WTC11 (cell line): ENCODE measurements around the gene DAPK1. TPM values are rescaled to one million over a fixed set of nuclear protein-coding genes. Genes with fewer than 3 reads are reported as not detected.
A peak's percentile ranks its signal among the peaks of the same experiment; 100 is the strongest.

ENCODE experiments used
- ATAC-seq: fragments of 200-7000 bp; cut with Tn5 transposase; 2 replicates; pipeline ENCODE4 v1.10.0; 2021; ENCODE audit warnings: mild to moderate bottlenecking, moderate library complexity
- CTCF ChIA-PET: fragments of 300-600 bp; sonication (Branson Sonifier 250); formaldehyde crosslinking; loops from one replicate; lab custom pipeline; 2021; ENCODE audit warnings: antibody characterized with exemption; lab: Charles Lee
- POLR2A ChIA-PET: fragments of 350-600 bp; sonication (Branson Sonifier 250); formaldehyde crosslinking; loops from one replicate; lab custom pipeline; 2021; ENCODE audit warnings: antibody characterized with exemption; lab: Charles Lee
- DNase-seq: peaks from one replicate; pipeline ENCODE4 v3.0.0; 2021; ENCODE audit warnings: low spot score
- H3K27ac Mint-ChIP-seq: 2 replicates; pipeline ENCODE4 v1.8.0; 2021; ENCODE audit warnings: mixed read lengths
- H3K27me3 Mint-ChIP-seq: 2 replicates; pipeline ENCODE4 v1.8.0; 2021; ENCODE audit warnings: low read depth, mild to moderate bottlenecking, moderate library complexity, mixed read lengths
- H3K36me3 Mint-ChIP-seq: 2 replicates; pipeline ENCODE4 v1.8.0; 2021; ENCODE audit warnings: mixed read lengths
- H3K4me1 Mint-ChIP-seq: 2 replicates; pipeline ENCODE4 v1.8.0; 2022; ENCODE audit warnings: mixed read lengths
- H3K4me3 Mint-ChIP-seq: 2 replicates; pipeline ENCODE4 v1.8.0; 2021; ENCODE audit warnings: mild to moderate bottlenecking, moderate library complexity, mixed read lengths
- H3K9me3 Mint-ChIP-seq: 2 replicates; pipeline ENCODE4 v1.8.0; 2021; ENCODE audit warnings: mixed read lengths
- ATF1 ChIP-seq: sonication (generic); formaldehyde crosslinking; IDR thresholded peaks from 2 replicates; pipeline ENCODE4 v1.8.1; 2023; ENCODE audit warnings: mild to moderate bottlenecking, moderate library complexity, missing genetic modification reagents
- CREB1 ChIP-seq: sonication (generic); formaldehyde crosslinking; IDR thresholded peaks from 2 replicates; pipeline ENCODE4 v1.8.0; 2023; ENCODE audit warnings: mild to moderate bottlenecking, missing genetic modification reagents
- ESRRA ChIP-seq: sonication (generic); formaldehyde crosslinking; IDR thresholded peaks from 2 replicates; pipeline ENCODE4 v1.8.1; 2022; ENCODE audit warnings: mild to moderate bottlenecking, missing genetic modification reagents, borderline replicate concordance
- FOXK1 ChIP-seq: sonication (generic); formaldehyde crosslinking; IDR thresholded peaks from 2 replicates; pipeline ENCODE4 v1.8.0; 2022; ENCODE audit warnings: mild to moderate bottlenecking, moderate library complexity, missing genetic modification reagents
- HMGXB4 ChIP-seq: sonication (generic); formaldehyde crosslinking; IDR thresholded peaks from 2 replicates; pipeline ENCODE4 v1.8.1; 2023; ENCODE audit warnings: mild to moderate bottlenecking, moderate library complexity, missing genetic modification reagents
- IRF2 ChIP-seq: sonication (generic); formaldehyde crosslinking; IDR thresholded peaks from 2 replicates; pipeline ENCODE4 v1.8.0; 2022; ENCODE audit warnings: low read depth, missing genetic modification reagents, borderline replicate concordance
- MAX ChIP-seq: sonication (generic); formaldehyde crosslinking; IDR thresholded peaks from 2 replicates; pipeline ENCODE4 v1.8.0; 2022; ENCODE audit warnings: mild to moderate bottlenecking, missing genetic modification reagents
- MXD4 ChIP-seq: fragments of 250-450 bp; sonication (Bioruptor Pico); IDR thresholded peaks from 2 replicates; pipeline ENCODE4 v1.8.0; 2021; ENCODE audit warnings: mild to moderate bottlenecking, moderate library complexity, borderline replicate concordance
- NFATC4 ChIP-seq: fragments of 250-450 bp; sonication (Bioruptor Pico); IDR thresholded peaks from 2 replicates; pipeline ENCODE4 v1.9.0; 2021; ENCODE audit warnings: mild to moderate bottlenecking
- PRDM15 ChIP-seq: sonication (generic); formaldehyde crosslinking; IDR thresholded peaks from 2 replicates; pipeline ENCODE4 v1.8.0; 2022; ENCODE audit warnings: missing genetic modification reagents
- PRRX2 ChIP-seq: fragments of 250-450 bp; sonication (Bioruptor Pico); IDR thresholded peaks from 2 replicates; pipeline ENCODE4 v1.8.0; 2021; ENCODE audit warnings: mild to moderate bottlenecking
- RELA ChIP-seq: sonication (generic); formaldehyde crosslinking; IDR thresholded peaks from 2 replicates; pipeline ENCODE4 v1.8.1; 2022; ENCODE audit warnings: missing genetic modification reagents, mild to moderate bottlenecking, borderline replicate concordance
- SOX15 ChIP-seq: fragments of 250-450 bp; sonication (Bioruptor Pico); IDR thresholded peaks from 2 replicates; pipeline ENCODE4 v1.9.0; 2021; ENCODE audit warnings: mild to moderate bottlenecking
- SP1 ChIP-seq: sonication (generic); formaldehyde crosslinking; conservative IDR thresholded peaks from 2 replicates; pipeline ENCODE4 v1.8.1; 2022; ENCODE audit warnings: missing genetic modification reagents
- USF2 ChIP-seq: sonication (generic); formaldehyde crosslinking; IDR thresholded peaks from 2 replicates; pipeline ENCODE4 v1.8.1; 2023; ENCODE audit warnings: mild to moderate bottlenecking, missing genetic modification reagents, moderate library complexity
- ZNF138 ChIP-seq: sonication (generic); formaldehyde crosslinking; conservative IDR thresholded peaks from 2 replicates; pipeline ENCODE4 v1.8.1; 2022; ENCODE audit warnings: mild to moderate bottlenecking, moderate library complexity, missing genetic modification reagents
- ZNF219 ChIP-seq: sonication (generic); formaldehyde crosslinking; IDR thresholded peaks from 2 replicates; pipeline ENCODE4 v1.8.0; 2023; ENCODE audit warnings: missing genetic modification reagents, mild to moderate bottlenecking, borderline replicate concordance
- ZNF396 ChIP-seq: fragments of 250-450 bp; sonication (Bioruptor Pico); IDR thresholded peaks from 2 replicates; pipeline ENCODE4 v1.8.0; 2021; ENCODE audit warnings: mild to moderate bottlenecking, moderate library complexity, borderline replicate concordance
- ZNF425 ChIP-seq: fragments of 250-450 bp; sonication (Bioruptor Pico); conservative IDR thresholded peaks from 2 replicates; pipeline ENCODE4 v1.9.0; 2021; ENCODE audit warnings: mild to moderate bottlenecking
- total RNA-seq: library from RNA; stranded (reverse); gene quantifications from 3 replicates; pipeline ENCODE4 v1.2.3, GENCODE V29; 2021
- TF ChIP-seq, protein P1 (sequence below): fragments of 250-450 bp; sonication (Bioruptor Pico); IDR thresholded peaks from 2 replicates; pipeline ENCODE4 v1.9.0; 2021; ENCODE audit warnings: mild to moderate bottlenecking, borderline replicate concordance
- TF ChIP-seq, protein P2 (sequence below): fragments of 250-450 bp; sonication (Bioruptor Pico); IDR thresholded peaks from 2 replicates; pipeline ENCODE4 v1.9.0; 2021; ENCODE audit warnings: moderate library complexity, mild to moderate bottlenecking, inconsistent platforms, borderline replicate concordance

Gene DAPK1
- total RNA-seq, 1 experiment from 2014 or later = 129 TPM

GRCh38 chr9:87713278-87713987 is 215.8 kb downstream of the DAPK1 start:
- TF ChIP-seq MXD4 (CRISPR knock-in tag) = no peak
- no peak for TF ChIP-seq SOX15 (CRISPR knock-in tag)
- no peak for TF ChIP-seq NFATC4 (CRISPR knock-in tag)
- TF ChIP-seq, protein P1, sequence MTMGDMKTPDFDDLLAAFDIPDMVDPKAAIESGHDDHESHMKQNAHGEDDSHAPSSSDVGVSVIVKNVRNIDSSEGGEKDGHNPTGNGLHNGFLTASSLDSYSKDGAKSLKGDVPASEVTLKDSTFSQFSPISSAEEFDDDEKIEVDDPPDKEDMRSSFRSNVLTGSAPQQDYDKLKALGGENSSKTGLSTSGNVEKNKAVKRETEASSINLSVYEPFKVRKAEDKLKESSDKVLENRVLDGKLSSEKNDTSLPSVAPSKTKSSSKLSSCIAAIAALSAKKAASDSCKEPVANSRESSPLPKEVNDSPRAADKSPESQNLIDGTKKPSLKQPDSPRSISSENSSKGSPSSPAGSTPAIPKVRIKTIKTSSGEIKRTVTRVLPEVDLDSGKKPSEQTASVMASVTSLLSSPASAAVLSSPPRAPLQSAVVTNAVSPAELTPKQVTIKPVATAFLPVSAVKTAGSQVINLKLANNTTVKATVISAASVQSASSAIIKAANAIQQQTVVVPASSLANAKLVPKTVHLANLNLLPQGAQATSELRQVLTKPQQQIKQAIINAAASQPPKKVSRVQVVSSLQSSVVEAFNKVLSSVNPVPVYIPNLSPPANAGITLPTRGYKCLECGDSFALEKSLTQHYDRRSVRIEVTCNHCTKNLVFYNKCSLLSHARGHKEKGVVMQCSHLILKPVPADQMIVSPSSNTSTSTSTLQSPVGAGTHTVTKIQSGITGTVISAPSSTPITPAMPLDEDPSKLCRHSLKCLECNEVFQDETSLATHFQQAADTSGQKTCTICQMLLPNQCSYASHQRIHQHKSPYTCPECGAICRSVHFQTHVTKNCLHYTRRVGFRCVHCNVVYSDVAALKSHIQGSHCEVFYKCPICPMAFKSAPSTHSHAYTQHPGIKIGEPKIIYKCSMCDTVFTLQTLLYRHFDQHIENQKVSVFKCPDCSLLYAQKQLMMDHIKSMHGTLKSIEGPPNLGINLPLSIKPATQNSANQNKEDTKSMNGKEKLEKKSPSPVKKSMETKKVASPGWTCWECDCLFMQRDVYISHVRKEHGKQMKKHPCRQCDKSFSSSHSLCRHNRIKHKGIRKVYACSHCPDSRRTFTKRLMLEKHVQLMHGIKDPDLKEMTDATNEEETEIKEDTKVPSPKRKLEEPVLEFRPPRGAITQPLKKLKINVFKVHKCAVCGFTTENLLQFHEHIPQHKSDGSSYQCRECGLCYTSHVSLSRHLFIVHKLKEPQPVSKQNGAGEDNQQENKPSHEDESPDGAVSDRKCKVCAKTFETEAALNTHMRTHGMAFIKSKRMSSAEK (CRISPR knock-in tag) = no peak
- TF ChIP-seq IRF2 (CRISPR knock-in tag) = no peak
- TF ChIP-seq FOXK1 = no peak
- TF ChIP-seq ZNF425 (CRISPR knock-in tag) = no peak
- TF ChIP-seq RELA (CRISPR knock-in tag) = no peak
- TF ChIP-seq USF2 (CRISPR knock-in tag) = no peak
- TF ChIP-seq PRRX2 = no peak
- TF ChIP-seq CREB1 (CRISPR knock-in tag) = no peak
- TF ChIP-seq ZNF396 = no peak
- no peak for TF ChIP-seq ATF1 (CRISPR knock-in tag)
- TF ChIP-seq MAX (CRISPR knock-in tag) = no peak
- peak overlapping the region; percentile 60; the same call in 1 of the 2 replicates for H3K27ac Mint-ChIP-seq
- POLR2A ChIA-PET = interaction anchor here (0.6 kb wide), 1 partner anchor 12 kb away, joined by 3 read pairs; the partner anchor contains the start of gene CTSL
- 0 out of 2 replicates have a peak, but pooled peaks have one; percentile 15 for ATAC-seq
- CTCF ChIA-PET = interaction anchor here (0.9 to 1.6 kb wide), 3 partner anchors 13 to 121 kb away, joined by 3 read pairs; no protein-coding TSS in a partner anchor
- H3K27me3 Mint-ChIP-seq = no peaks in the 10 kb centered on the region
- H3K36me3 Mint-ChIP-seq = 0 out of 2 replicates have a peak, but pooled peaks cover 6% of the 10 kb centered on the region
- H3K4me3 Mint-ChIP-seq = no peak overlapping the region
- H3K4me1 Mint-ChIP-seq = no peaks in the 10 kb centered on the region
- H3K9me3 Mint-ChIP-seq = no peaks in the 10 kb centered on the region
- DNase-seq = no peak

- DNase-seq (no peak), ATAC-seq (no peak)
- H3K27ac Mint-ChIP-seq = no peak overlapping the region
- H3K36me3 Mint-ChIP-seq = 0 out of 2 replicates have a peak, but pooled peaks cover 3% of the 10 kb centered on the region
- ChIA-PET CTCF (interaction anchor here (0.9 to 1.6 kb wide), 3 partner anchors 13 to 121 kb away, joined by 3 read pairs; no protein-coding TSS in a partner anchor), POLR2A (no interaction called here)
- H3K27me3 Mint-ChIP-seq = no peaks in the 10 kb centered on the region
- H3K9me3 Mint-ChIP-seq = no peaks in the 10 kb centered on the region
- TF ChIP-seq ESRRA (CRISPR knock-in tag) (no peak), NFATC4 (CRISPR knock-in tag) (no peak), ZNF138 (CRISPR knock-in tag) (no peak), SP1 (CRISPR knock-in tag) (no peak), HMGXB4 (no peak), ZNF219 (no peak), PRDM15 (no peak)
- TF ChIP-seq, protein P2, sequence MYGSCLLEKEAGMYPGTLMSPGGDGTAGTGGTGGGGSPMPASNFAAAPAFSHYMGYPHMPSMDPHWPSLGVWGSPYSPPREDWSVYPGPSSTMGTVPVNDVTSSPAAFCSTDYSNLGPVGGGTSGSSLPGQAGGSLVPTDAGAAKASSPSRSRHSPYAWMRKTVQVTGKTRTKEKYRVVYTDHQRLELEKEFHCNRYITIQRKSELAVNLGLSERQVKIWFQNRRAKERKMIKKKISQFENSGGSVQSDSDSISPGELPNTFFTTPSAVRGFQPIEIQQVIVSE (CRISPR knock-in tag) = no peak
- H3K4me1 Mint-ChIP-seq = no peaks in the 10 kb centered on the region
- no peak overlapping the region for H3K4me3 Mint-ChIP-seq
Observed at GRCh38 chr9:87713988-87714330, 216.3 kb downstream of the DAPK1 start.
